T-helper 1 cell treated with Interleukin-12 subunit alpha and Interleukin-12 subunit beta and Interleukin-4 antibody, amounts not matched to agents 30 μg/mL and 1 μg/mL, for 36 hours (primary cell): Measurements from ENCODE around the gene IMPA2.
A peak's percentile ranks its signal among the peaks of the same experiment; 100 is the strongest.

Experiments used
- H3K27ac Mint-ChIP-seq: one replicate; pipeline ENCODE4 v1.8.0; 2021; ENCODE audit warnings: mild to moderate bottlenecking, mixed read lengths
- H3K27me3 Mint-ChIP-seq: one replicate; pipeline ENCODE4 v1.8.0; 2021; ENCODE audit warnings: low read depth, mixed read lengths
- H3K36me3 Mint-ChIP-seq: one replicate; pipeline ENCODE4 v1.8.0; 2021; ENCODE audit warnings: low read depth, mixed read lengths
- H3K4me1 Mint-ChIP-seq: one replicate; pipeline ENCODE4 v1.8.0; 2021; ENCODE audit warnings: low read depth, mixed read lengths
- H3K4me3 Mint-ChIP-seq: one replicate; pipeline ENCODE4 v1.8.0; 2021; ENCODE audit warnings: mild to moderate bottlenecking, moderate library complexity, mixed read lengths
- H3K9me3 Mint-ChIP-seq: one replicate; pipeline ENCODE4 v1.8.0; 2021; ENCODE audit warnings: mixed read lengths

Gene IMPA2

GRCh38 chr18:11991021-11991795 lies 9.9 kb downstream of the IMPA2 start:
- H3K9me3 Mint-ChIP-seq = no peaks in the 10 kb centered on the region
- H3K36me3 Mint-ChIP-seq = no peaks in the 10 kb centered on the region
- no peak overlapping the region for H3K4me3 Mint-ChIP-seq
- H3K27me3 Mint-ChIP-seq = no peaks in the 10 kb centered on the region
- H3K27ac Mint-ChIP-seq = no peak overlapping the region
- peaks cover 15% of the 10 kb centered on the region for H3K4me1 Mint-ChIP-seq

GRCh38 chr18:11992096-11992790 lies 10.9 kb downstream of the IMPA2 start:
- Mint-ChIP-seq H3K4me3 (no peak overlapping the region), H3K27me3 (no peaks in the 10 kb centered on the region), H3K27ac (no peak overlapping the region), H3K9me3 (no peaks in the 10 kb centered on the region), H3K4me1 (peaks cover 18% of the 10 kb centered on the region), H3K36me3 (no peaks in the 10 kb centered on the region)

GRCh38 chr18:11993264-11993916 lies 12.1 kb downstream of the IMPA2 start:
- no peak overlapping the region for H3K27ac Mint-ChIP-seq
- H3K27me3 Mint-ChIP-seq = no peaks in the 10 kb centered on the region
- no peaks in the 10 kb centered on the region for H3K36me3 Mint-ChIP-seq
- peaks cover 18% of the 10 kb centered on the region for H3K4me1 Mint-ChIP-seq
- H3K4me3 Mint-ChIP-seq = no peak overlapping the region
- no peaks in the 10 kb centered on the region for H3K9me3 Mint-ChIP-seq

- Mint-ChIP-seq H3K36me3 (no peaks in the 10 kb centered on the region), H3K27ac (no peak overlapping the region), H3K4me3 (no peak overlapping the region), H3K4me1 (peaks cover 17% of the 10 kb centered on the region), H3K27me3 (no peaks in the 10 kb centered on the region), H3K9me3 (no peaks in the 10 kb centered on the region)
These were observed 13.0 kb downstream of the IMPA2 start for GRCh38 chr18:11994336-11994702.

- no peaks in the 10 kb centered on the region for H3K36me3 Mint-ChIP-seq
- H3K27ac Mint-ChIP-seq = no peak overlapping the region
- no peak overlapping the region for H3K4me3 Mint-ChIP-seq
- no peaks in the 10 kb centered on the region for H3K9me3 Mint-ChIP-seq
- peaks cover 17% of the 10 kb centered on the region for H3K4me1 Mint-ChIP-seq
- H3K27me3 Mint-ChIP-seq = no peaks in the 10 kb centered on the region
These were observed 13.6 kb downstream of the IMPA2 start for GRCh38 chr18:11994703-11995444.

- Mint-ChIP-seq H3K4me1 (peaks cover 17% of the 10 kb centered on the region), H3K36me3 (peaks cover 2% of the 10 kb centered on the region), H3K4me3 (peak overlapping the region; percentile 41), H3K27ac (peak overlapping the region; percentile 32), H3K27me3 (no peaks in the 10 kb centered on the region), H3K9me3 (no peaks in the 10 kb centered on the region)
These were observed 14.3 kb downstream of the IMPA2 start for GRCh38 chr18:11995445-11996189.

- Mint-ChIP-seq H3K4me3 (no peak overlapping the region), H3K36me3 (peaks cover 2% of the 10 kb centered on the region), H3K27me3 (no peaks in the 10 kb centered on the region), H3K27ac (no peak overlapping the region), H3K4me1 (peaks cover 17% of the 10 kb centered on the region), H3K9me3 (no peaks in the 10 kb centered on the region)
These were observed 15.0 kb downstream of the IMPA2 start for GRCh38 chr18:11996190-11996754.

GRCh38 chr18:11996907-11997306 lies 15.6 kb downstream of the IMPA2 start:
- Mint-ChIP-seq H3K4me3 (no peak overlapping the region), H3K4me1 (peaks cover 17% of the 10 kb centered on the region), H3K36me3 (peaks cover 2% of the 10 kb centered on the region), H3K27ac (no peak overlapping the region), H3K27me3 (no peaks in the 10 kb centered on the region), H3K9me3 (no peaks in the 10 kb centered on the region)

- peaks cover 2% of the 10 kb centered on the region for H3K36me3 Mint-ChIP-seq
- no peak overlapping the region for H3K27ac Mint-ChIP-seq
- H3K4me1 Mint-ChIP-seq = peaks cover 17% of the 10 kb centered on the region
- H3K27me3 Mint-ChIP-seq = no peaks in the 10 kb centered on the region
- no peak overlapping the region for H3K4me3 Mint-ChIP-seq
- H3K9me3 Mint-ChIP-seq = no peaks in the 10 kb centered on the region
These were observed 16.2 kb downstream of the IMPA2 start for GRCh38 chr18:11997466-11997865.

- Mint-ChIP-seq H3K9me3 (no peaks in the 10 kb centered on the region), H3K36me3 (peaks cover 2% of the 10 kb centered on the region), H3K4me3 (no peak overlapping the region), H3K4me1 (peaks cover 17% of the 10 kb centered on the region), H3K27ac (no peak overlapping the region), H3K27me3 (no peaks in the 10 kb centered on the region)
These were observed 16.9 kb downstream of the IMPA2 start for GRCh38 chr18:11998193-11998592.

GRCh38 chr18:11999429-11999828 lies 18.1 kb downstream of the IMPA2 start:
- Mint-ChIP-seq H3K36me3 (peaks cover 2% of the 10 kb centered on the region), H3K9me3 (no peaks in the 10 kb centered on the region), H3K4me3 (no peak overlapping the region), H3K27ac (no peak overlapping the region), H3K27me3 (no peaks in the 10 kb centered on the region), H3K4me1 (peaks cover 17% of the 10 kb centered on the region)

- no peaks in the 10 kb centered on the region for H3K27me3 Mint-ChIP-seq
- H3K4me1 Mint-ChIP-seq = peaks cover 12% of the 10 kb centered on the region
- H3K36me3 Mint-ChIP-seq = peaks cover 2% of the 10 kb centered on the region
- no peaks in the 10 kb centered on the region for H3K9me3 Mint-ChIP-seq
- H3K4me3 Mint-ChIP-seq = no peak overlapping the region
- no peak overlapping the region for H3K27ac Mint-ChIP-seq
These were observed 18.9 kb downstream of the IMPA2 start for GRCh38 chr18:12000072-12000659.

GRCh38 chr18:12001421-12001820 lies 20.1 kb downstream of the IMPA2 start:
- no peaks in the 10 kb centered on the region for H3K27me3 Mint-ChIP-seq
- peaks cover 3% of the 10 kb centered on the region for H3K4me1 Mint-ChIP-seq
- H3K27ac Mint-ChIP-seq = no peak overlapping the region
- H3K36me3 Mint-ChIP-seq = peaks cover 2% of the 10 kb centered on the region
- no peak overlapping the region for H3K4me3 Mint-ChIP-seq
- H3K9me3 Mint-ChIP-seq = no peaks in the 10 kb centered on the region
